Astrocyte of the spinal cord (primary cell): ENCODE results near the gene TLCD3A.

Source experiments
- DNase-seq: peaks from one replicate; pipeline ENCODE4 v3.0.0; 2011; ENCODE audit warnings: low read depth, low spot score
- H3K4me3 ChIP-seq: 2 replicates; pipeline ENCODE4 v1.5.1; 2011; ENCODE audit warnings: low read depth, mild to moderate bottlenecking, low read length, moderate library complexity
- in situ Hi-C: cut with HindIII; loops from 2 replicates; pipeline ENCODE4 v1.10.0; 2017; ENCODE audit warnings: low sequenced_read_pairs
- TF ChIP-seq, protein P1 (sequence below): IDR thresholded peaks from 2 replicates; pipeline ENCODE4 v1.5.1; 2012; ENCODE audit warnings: low read depth, mild to moderate bottlenecking, low read length, inconsistent platforms

The TLCD3A gene

DNA sequence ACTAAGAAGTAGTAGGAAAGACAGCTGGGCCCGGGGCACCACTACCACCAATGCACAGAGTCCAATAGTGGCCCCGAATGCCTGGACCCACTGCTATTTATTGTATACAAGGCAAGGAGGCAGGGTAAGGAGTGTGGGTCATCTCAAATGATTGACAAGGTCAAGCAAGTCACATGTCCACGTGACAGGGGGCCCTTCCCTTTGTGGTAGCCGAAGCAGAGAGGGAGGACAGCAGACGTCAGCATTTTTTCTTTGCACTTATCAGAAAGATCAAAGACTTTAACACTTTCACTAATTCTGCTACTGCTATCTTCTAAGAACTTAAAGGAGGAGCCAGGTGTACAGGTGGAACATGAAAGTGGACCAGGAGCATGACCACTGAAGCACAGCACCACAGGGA, 24.3 kb upstream of the TLCD3A start:
- no peak for DNase-seq
- TF ChIP-seq, protein P1, sequence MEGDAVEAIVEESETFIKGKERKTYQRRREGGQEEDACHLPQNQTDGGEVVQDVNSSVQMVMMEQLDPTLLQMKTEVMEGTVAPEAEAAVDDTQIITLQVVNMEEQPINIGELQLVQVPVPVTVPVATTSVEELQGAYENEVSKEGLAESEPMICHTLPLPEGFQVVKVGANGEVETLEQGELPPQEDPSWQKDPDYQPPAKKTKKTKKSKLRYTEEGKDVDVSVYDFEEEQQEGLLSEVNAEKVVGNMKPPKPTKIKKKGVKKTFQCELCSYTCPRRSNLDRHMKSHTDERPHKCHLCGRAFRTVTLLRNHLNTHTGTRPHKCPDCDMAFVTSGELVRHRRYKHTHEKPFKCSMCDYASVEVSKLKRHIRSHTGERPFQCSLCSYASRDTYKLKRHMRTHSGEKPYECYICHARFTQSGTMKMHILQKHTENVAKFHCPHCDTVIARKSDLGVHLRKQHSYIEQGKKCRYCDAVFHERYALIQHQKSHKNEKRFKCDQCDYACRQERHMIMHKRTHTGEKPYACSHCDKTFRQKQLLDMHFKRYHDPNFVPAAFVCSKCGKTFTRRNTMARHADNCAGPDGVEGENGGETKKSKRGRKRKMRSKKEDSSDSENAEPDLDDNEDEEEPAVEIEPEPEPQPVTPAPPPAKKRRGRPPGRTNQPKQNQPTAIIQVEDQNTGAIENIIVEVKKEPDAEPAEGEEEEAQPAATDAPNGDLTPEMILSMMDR, result no peak
- H3K4me3 ChIP-seq, result no peak overlapping the region
- in situ Hi-C loops, result no loop called here

DNA sequence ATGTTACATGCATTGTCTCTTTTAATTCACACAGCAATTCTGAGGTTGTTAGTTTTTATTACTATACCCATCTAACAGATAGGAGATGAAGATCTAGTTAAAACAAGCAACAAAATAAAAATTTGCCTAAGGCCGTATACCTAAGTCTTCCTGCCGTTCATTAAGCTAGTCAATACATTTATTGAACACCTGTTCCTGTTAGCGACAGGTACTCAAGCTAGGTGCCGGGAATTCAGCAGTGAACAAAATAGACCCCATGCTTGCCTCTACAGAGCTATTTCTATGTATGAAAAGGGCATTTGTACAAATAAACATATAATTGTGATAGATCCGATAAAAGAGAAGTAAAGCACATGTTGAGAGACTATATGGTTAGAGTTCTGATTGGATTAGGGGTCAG, 14.3 kb upstream of the TLCD3A start:
- in situ Hi-C loops, result no loop called here
- TF ChIP-seq, protein P1, result no peak
- no peak overlapping the region for H3K4me3 ChIP-seq
- DNase-seq, result no peak

DNA sequence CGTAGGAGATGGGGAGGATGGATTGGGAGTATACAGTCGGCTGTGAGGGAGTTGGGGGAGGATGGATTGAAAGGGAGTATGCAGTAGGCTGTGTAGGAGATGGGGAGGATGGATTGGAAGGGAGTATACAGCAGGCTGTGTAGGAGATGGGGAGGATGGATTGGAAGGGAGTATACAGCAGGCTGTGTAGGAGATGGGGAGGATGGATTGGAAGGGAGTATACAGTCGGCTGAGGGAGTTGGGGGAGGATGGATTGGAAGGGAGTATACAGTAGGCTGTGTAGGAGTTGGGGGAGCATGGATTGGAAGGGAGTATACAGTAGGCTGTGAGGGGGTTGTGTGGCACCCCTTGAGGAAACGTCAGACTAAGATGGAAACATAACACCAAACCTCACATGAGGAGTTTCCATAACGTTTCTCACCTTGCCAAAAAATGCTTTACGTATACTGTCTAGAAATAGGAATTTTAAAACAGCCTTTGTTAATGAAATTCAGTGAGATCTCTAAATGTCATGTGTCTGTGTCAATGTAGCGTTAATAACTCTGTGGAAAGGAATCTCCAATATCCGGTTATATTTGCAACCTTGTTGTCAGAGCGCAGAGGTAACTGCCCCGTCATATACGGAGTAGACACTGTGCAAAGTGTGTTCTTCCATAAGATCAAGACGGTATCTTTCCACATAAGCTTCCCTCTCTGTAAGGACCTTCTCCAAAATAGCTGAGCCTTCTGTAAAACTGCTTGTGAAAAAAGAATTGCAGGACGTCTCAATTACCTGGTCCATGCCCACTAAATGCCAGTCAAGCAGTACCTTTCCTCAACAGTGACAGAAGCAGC, 11.5 kb upstream of the TLCD3A start:
- in situ Hi-C loops, result no loop called here
- TF ChIP-seq, protein P1, result no peak
- H3K4me3 ChIP-seq, result no peak overlapping the region
- no peak for DNase-seq

DNA sequence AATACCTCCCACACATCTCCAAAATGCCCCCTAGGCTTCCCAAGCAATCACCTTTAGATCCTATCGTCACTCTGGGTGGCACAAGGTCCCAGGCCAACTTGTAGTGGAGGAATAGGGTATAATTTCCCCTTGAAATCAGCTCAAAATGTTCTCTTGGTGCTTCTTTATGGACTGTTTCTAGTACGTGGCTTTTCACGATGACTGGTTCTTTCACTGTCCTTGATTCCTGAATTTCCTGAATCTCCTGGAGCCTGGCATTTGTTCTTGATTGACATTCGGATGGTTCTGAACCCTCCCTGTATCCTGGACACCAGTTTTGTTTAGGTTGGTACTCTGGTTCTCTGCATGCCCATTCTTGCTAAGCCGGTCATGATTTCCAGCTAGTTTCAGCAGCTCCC, 10.9 kb upstream of the TLCD3A start:
- H3K4me3 ChIP-seq, result no peak overlapping the region
- TF ChIP-seq, protein P1, result no peak
- in situ Hi-C loops, result no loop called here
- no peak for DNase-seq

DNA sequence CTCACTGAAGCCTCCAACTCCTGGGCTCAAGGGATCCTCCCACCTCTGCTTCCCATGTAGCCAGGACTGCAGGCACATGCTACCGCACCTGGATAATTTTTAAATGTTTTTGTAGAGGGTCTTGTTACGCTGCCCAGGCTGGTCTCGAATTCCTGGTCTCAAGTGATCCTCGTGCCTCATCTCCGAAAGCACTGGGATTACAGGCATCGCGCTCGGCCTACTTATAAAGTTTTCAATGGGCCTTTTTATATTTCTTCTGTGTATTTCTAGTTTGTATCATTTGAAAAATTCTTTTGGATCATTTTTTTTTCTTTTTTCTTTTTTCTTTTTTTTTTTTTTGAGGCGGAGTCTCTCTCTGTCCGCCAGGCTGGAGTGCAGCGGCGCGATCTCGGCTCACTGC, 7.3 kb upstream of the TLCD3A start:
- DNase-seq, result no peak
- no peak overlapping the region for H3K4me3 ChIP-seq
- in situ Hi-C loops, result no loop called here
- TF ChIP-seq, protein P1, result no peak

DNA sequence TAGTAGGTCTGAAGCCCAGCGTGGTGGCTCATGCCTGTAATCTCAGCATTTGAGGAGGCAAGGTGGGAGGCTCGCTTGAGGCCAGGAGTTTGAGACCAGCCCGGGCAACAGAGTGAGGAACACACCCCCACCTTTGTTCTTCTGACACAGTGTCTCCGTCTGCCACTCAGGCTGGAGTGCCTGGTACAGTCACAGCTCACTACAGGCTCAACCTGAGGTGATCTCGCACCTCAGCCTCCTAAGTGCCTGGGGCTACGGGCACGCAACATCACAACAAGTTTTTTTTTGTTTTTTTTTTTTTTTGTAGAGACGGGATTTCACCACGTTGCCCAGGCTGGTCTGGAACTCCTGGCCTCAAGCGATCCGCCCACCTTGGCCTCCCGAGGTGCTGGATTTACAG, 6.7 kb upstream of the TLCD3A start:
- H3K4me3 ChIP-seq, result no peak overlapping the region
- in situ Hi-C loops, result no loop called here
- DNase-seq, result no peak
- TF ChIP-seq, protein P1, result no peak
